Endothelial cell of umbilical vein (primary cell): ENCODE measurements around the gene FICD. TPM values are rescaled to one million over a fixed set of nuclear protein-coding genes. Genes with fewer than 3 reads are reported as not detected.

Experiments used
- BruUV-seq: library from RNA; stranded (reverse); fragments of 400-500 nt; replicated peaks from 2 replicates; lab custom pipeline; 2021; lab: Mats Ljungman, UMichigan
- CTCF ChIA-PET: fragments of 300-600, 350-600 bp; sonication (Branson Sonifier 250); formaldehyde crosslinking; loops from one replicate; lab custom pipeline; 2021; ENCODE audit warnings: antibody characterized with exemption, inconsistent platforms; lab: Charles Lee
- POLR2A ChIA-PET: fragments of 300-600, 350-600 bp; sonication (Branson Sonifier 250); formaldehyde crosslinking; loops from one replicate; lab custom pipeline; 2021; ENCODE audit warnings: antibody characterized with exemption, inconsistent platforms; lab: Charles Lee
- DNase-seq: peaks from one replicate; pipeline ENCODE4 v3.0.0-alpha.2; 2011; ENCODE audit warnings: low read depth, low spot score
- FAIRE-seq: peaks from 2 replicates; lab custom pipeline; 2011; peaks lifted over from hg19 to GRCh38; lab: Jason Lieb, UNC
- H2AFZ ChIP-seq: 2 replicates; pipeline ENCODE4 v1.6.0; 2012; ENCODE audit warnings: low read depth, low read length, control low read depth, inconsistent platforms
- H3K27ac ChIP-seq: 2 replicates; pipeline ENCODE4 v1.5.1; 2011; ENCODE audit warnings: low read depth, mild to moderate bottlenecking, control low read depth, low read length, moderate library complexity; ENCODE audit not compliant: insufficient read depth
- H3K27me3 ChIP-seq, 2 experiments: 2 replicates each; pipeline versions ENCODE4 v1.6.0 to v1.6.1; 2011; ENCODE audit warnings: low read length in 2 of 2, mixed read lengths in 1 of 2; ENCODE audit not compliant: control insufficient read depth in 2 of 2, insufficient read depth in 2 of 2
- H3K36me3 ChIP-seq, 2 experiments: 2 replicates in 1 of 2; 3 replicates in 1 of 2; pipeline ENCODE4 v1.5.1; 2011; ENCODE audit warnings: low read length in 2 of 2, mild to moderate bottlenecking in 1 of 2, moderate library complexity in 1 of 2; ENCODE audit not compliant: control insufficient read depth in 2 of 2, insufficient read depth in 2 of 2; ENCODE audit errors: extremely low read depth in 1 of 2
- H3K4me1 ChIP-seq: 3 replicates; pipeline ENCODE4 v1.5.1; 2011; ENCODE audit warnings: mild to moderate bottlenecking, low read length; ENCODE audit not compliant: control insufficient read depth, insufficient read depth; ENCODE audit errors: extremely low read depth
- H3K4me2 ChIP-seq: 2 replicates; pipeline ENCODE4 v1.6.1; 2011; ENCODE audit warnings: low read length, control low read depth, mixed read lengths; ENCODE audit not compliant: insufficient read depth
- H3K4me3 ChIP-seq, 3 experiments: fragments of 200-600 bp in 1 of 3; sonication (generic), shearing (Covaris generic) in 1 of 3; replicated peaks in 1 of 3; 2 replicates each; pipeline ENCODE4 v1.5.1; 2011 to 2016; ENCODE audit warnings: control low read depth in 3 of 3, low read length in 3 of 3, mild to moderate bottlenecking in 2 of 3, inconsistent platforms in 1 of 3, low read depth in 1 of 3, moderate library complexity in 1 of 3; ENCODE audit not compliant: insufficient read depth in 1 of 3
- H3K79me2 ChIP-seq: 2 replicates; pipeline ENCODE4 v1.6.0; 2012; ENCODE audit warnings: low read length, inconsistent platforms; ENCODE audit not compliant: control insufficient read depth, insufficient read depth
- H3K9ac ChIP-seq: replicated peaks from 2 replicates; pipeline ENCODE3; 2011; ENCODE audit warnings: low read length, control low read depth; ENCODE audit not compliant: insufficient read depth; ENCODE audit errors: extremely low read depth
- H3K9me1 ChIP-seq: replicated peaks from 3 replicates; pipeline ENCODE4 v1.6.0; 2011; ENCODE audit warnings: mild to moderate bottlenecking, low read length; ENCODE audit not compliant: control insufficient read depth, insufficient read depth; ENCODE audit errors: extremely low read depth
- H3K9me3 ChIP-seq: replicated peaks from 2 replicates; pipeline ENCODE4 v1.5.1; 2012; ENCODE audit warnings: low read length, inconsistent platforms; ENCODE audit not compliant: control insufficient read depth, insufficient read depth
- H4K20me1 ChIP-seq: replicated peaks from 2 replicates; pipeline ENCODE3; 2011; ENCODE audit warnings: mild to moderate bottlenecking, low read length; ENCODE audit not compliant: control insufficient read depth, insufficient read depth; ENCODE audit errors: extremely low read depth
- CTCF ChIP-seq, 2 donors: IDR thresholded peaks; 1 replicate in 1 of 2; 2 replicates in 1 of 2; pipeline ENCODE4 v1.5.1; 2011; ENCODE audit warnings: low read length in 2 of 2, mild to moderate bottlenecking in 2 of 2, moderate library complexity in 2 of 2, control low read depth in 1 of 2, inconsistent platforms in 1 of 2, low read depth in 1 of 2; ENCODE audit not compliant: insufficient read depth in 1 of 2; ENCODE audit errors: extremely low read depth in 1 of 2
- EZH2 ChIP-seq: IDR thresholded peaks from 2 replicates; pipeline ENCODE4 v1.6.1; 2012; ENCODE audit warnings: borderline replicate concordance, low read depth, mild to moderate bottlenecking, moderate library complexity, low read length, inconsistent platforms; ENCODE audit not compliant: severe bottlenecking
- FOS ChIP-seq: IDR thresholded peaks from 2 replicates; pipeline ENCODE4 v1.6.1; 2011; ENCODE audit warnings: mild to moderate bottlenecking, low read length, moderate library complexity, borderline replicate concordance; ENCODE audit not compliant: insufficient read depth
- GATA2 ChIP-seq: IDR thresholded peaks from 2 replicates; pipeline ENCODE4 v1.7.0; 2011; ENCODE audit warnings: low read depth, mild to moderate bottlenecking, moderate library complexity, mixed read lengths, low read length; ENCODE audit not compliant: insufficient read length, insufficient read depth
- JUN ChIP-seq: IDR thresholded peaks from 2 replicates; pipeline ENCODE4 v1.6.1; 2011; ENCODE audit warnings: borderline replicate concordance, low read depth; ENCODE audit not compliant: insufficient read length, insufficient read depth
- MAX ChIP-seq: IDR thresholded peaks from 2 replicates; pipeline ENCODE4 v1.6.1; 2011; ENCODE audit not compliant: insufficient read depth, insufficient read length
- MYC ChIP-seq: IDR thresholded peaks from one replicate; pipeline ENCODE4 v1.6.1; 2011; ENCODE audit warnings: mild to moderate bottlenecking, low read depth, low read length
- POLR2A ChIP-seq: IDR thresholded peaks from 2 replicates; pipeline ENCODE4 v1.6.1; 2012; ENCODE audit warnings: low read depth, mild to moderate bottlenecking, control low read depth, low read length
- POLR2AphosphoS5 ChIP-seq: IDR thresholded peaks from 2 replicates; pipeline ENCODE4 v1.6.1; 2012; ENCODE audit warnings: low read depth, mild to moderate bottlenecking, control low read depth, low read length, moderate library complexity; ENCODE audit not compliant: insufficient read depth
- dilution Hi-C: fragments of 300-500 bp; cut with MboI; formaldehyde crosslinking; loops from one replicate; pipeline ENCODE4 v1.15.0; 2019; ENCODE audit warnings: low sequenced_read_pairs; ENCODE audit not compliant: extremely low pct_ligation_motif_present
- intact Hi-C: fragments of 100-400 bp; cut with micrococcal nuclease; formaldehyde crosslinking; loops from one replicate; pipeline ENCODE4 v1.10.0; 2022
- polyA plus RNA-seq, 4 experiments: library from polyadenylated mRNA; depleted of rRNA in 3 of 4; stranded (reverse) in 3 of 4; unstranded in 1 of 4; fragments of >200 nt; gene quantifications; 2 replicates each; pipeline versions ENCODE4 v1.2.1 to v1.2.3, GENCODE V29; 2011 to 2012; ENCODE audit warnings: missing spikeins in 1 of 4
- total RNA-seq: library from RNA; stranded (reverse); gene quantifications from 2 replicates; pipeline ENCODE4 v1.2.3, GENCODE V29; 2021

FICD gene
- total and polyA plus RNA-seq, 2 donors (not counting 3 experiments of a cell fraction or from before 2014, with no cell fraction given) = 3.9 to 6.1 TPM

- Histone ChIP-seq H4K20me1 (no peaks in the 10 kb centered on the region), H3K9me3 (no peaks in the 10 kb centered on the region), H3K4me3 (no peak overlapping the region), H2AFZ (no peak overlapping the region), H3K27me3 (no peaks in the 10 kb centered on the region), H3K4me2 (no peak overlapping the region), H3K9ac (no peak overlapping the region), H3K9me1 (no peaks in the 10 kb centered on the region), H3K36me3 (no peaks in the 10 kb centered on the region), H3K4me1 (no peaks in the 10 kb centered on the region), H3K27ac (no peak overlapping the region), H3K79me2 (no peaks in the 10 kb centered on the region)
- dilution Hi-C loops = no loop called here
- DNase-seq (no peak), FAIRE-seq (no peak)
- intact Hi-C loops = no loop called here
- ChIA-PET CTCF (no interaction called here), POLR2A (no interaction called here)
- BruUV-seq = no TSS peak
- no peak for TF ChIP-seq EZH2
- TF ChIP-seq JUN = no peak
- no peak for TF ChIP-seq POLR2AphosphoS5
- TF ChIP-seq GATA2 = no peak
- TF ChIP-seq POLR2A = no peak
- no peak for TF ChIP-seq CTCF (IDR thresholded peaks at IDR 0.05; ENCODE audit: extremely low read depth in 1 of 2, insufficient read depth in 1 of 2, low read depth in 1 of 2, low read length in 2 of 2)
- TF ChIP-seq MYC = no peak
These were observed 30.6 kb upstream of the FICD start for GRCh38 chr12:108484431-108484830.

- Histone ChIP-seq H3K9me1 (no peaks in the 10 kb centered on the region), H4K20me1 (no peaks in the 10 kb centered on the region), H3K9ac (no peak overlapping the region), H3K27ac (no peak overlapping the region), H3K4me3 (no peak overlapping the region), H3K9me3 (no peaks in the 10 kb centered on the region), H3K36me3 (no peaks in the 10 kb centered on the region), H2AFZ (no peak overlapping the region), H3K27me3 (no peaks in the 10 kb centered on the region), H3K79me2 (no peaks in the 10 kb centered on the region), H3K4me2 (no peak overlapping the region), H3K4me1 (no peaks in the 10 kb centered on the region)
- no peak for DNase-seq
- no peak for TF ChIP-seq EZH2
- no peak for TF ChIP-seq POLR2A
- TF ChIP-seq MYC = no peak
- no peak for TF ChIP-seq POLR2AphosphoS5
- TF ChIP-seq MAX = no peak
- no peak for TF ChIP-seq JUN
- no peak for TF ChIP-seq FOS
- no peak for TF ChIP-seq GATA2
- TF ChIP-seq CTCF (IDR thresholded peaks at IDR 0.05; ENCODE audit: extremely low read depth in 1 of 2, insufficient read depth in 1 of 2, low read depth in 1 of 2, low read length in 2 of 2) = no peak
- ChIA-PET POLR2A (no interaction called here), CTCF (no interaction called here)
- FAIRE-seq = no peak
- dilution Hi-C loops = no loop called here
- intact Hi-C loops = no loop called here
- BruUV-seq = no TSS peak
These were observed 30.2 kb upstream of the FICD start for GRCh38 chr12:108484845-108485244.
